Activated naive CD4-positive, alpha-beta T cell treated with anti-CD3 and anti-CD28 coated beads, Interleukin-2, amount 10 ng/mL, durations not matched to agents 7 days and 5 days (primary cell): ENCODE results near the gene STXBP5.

Experiments
- CTCF ChIA-PET: fragments of 350-600 bp; sonication (Branson Sonifier 250); formaldehyde crosslinking; loops from one replicate; lab custom pipeline; 2021; ENCODE audit warnings: antibody characterized with exemption; lab: Charles Lee
- DNase-seq: peaks from one replicate; pipeline ENCODE4 v3.0.0-alpha.2; 2020
- H3K27ac Mint-ChIP-seq: one replicate; pipeline ENCODE4 v1.8.0; 2021; ENCODE audit warnings: mild to moderate bottlenecking, moderate library complexity, mixed read lengths
- H3K27me3 Mint-ChIP-seq: one replicate; pipeline ENCODE4 v1.8.0; 2021; ENCODE audit warnings: mild to moderate bottlenecking, mixed read lengths
- H3K36me3 Mint-ChIP-seq: one replicate; pipeline ENCODE4 v1.8.0; 2021; ENCODE audit warnings: mixed read lengths
- H3K4me1 Mint-ChIP-seq: one replicate; pipeline ENCODE4 v1.8.0; 2021; ENCODE audit warnings: mixed read lengths
- H3K4me3 Mint-ChIP-seq: one replicate; pipeline ENCODE4 v1.8.0; 2021; ENCODE audit warnings: mild to moderate bottlenecking, moderate library complexity, mixed read lengths
- H3K9me3 Mint-ChIP-seq: one replicate; pipeline ENCODE4 v1.8.0; 2021; ENCODE audit warnings: mixed read lengths

STXBP5 gene

GRCh38 chr6:147390909-147391536 is 186.8 kb downstream of the STXBP5 start:
- CTCF ChIA-PET = interaction anchor here (0.9 kb wide), 1 partner anchor 789 kb away, joined by 3 read pairs; no protein-coding TSS in a partner anchor
- H3K4me3 Mint-ChIP-seq = no peak overlapping the region
- DNase-seq = no peak

DNA sequence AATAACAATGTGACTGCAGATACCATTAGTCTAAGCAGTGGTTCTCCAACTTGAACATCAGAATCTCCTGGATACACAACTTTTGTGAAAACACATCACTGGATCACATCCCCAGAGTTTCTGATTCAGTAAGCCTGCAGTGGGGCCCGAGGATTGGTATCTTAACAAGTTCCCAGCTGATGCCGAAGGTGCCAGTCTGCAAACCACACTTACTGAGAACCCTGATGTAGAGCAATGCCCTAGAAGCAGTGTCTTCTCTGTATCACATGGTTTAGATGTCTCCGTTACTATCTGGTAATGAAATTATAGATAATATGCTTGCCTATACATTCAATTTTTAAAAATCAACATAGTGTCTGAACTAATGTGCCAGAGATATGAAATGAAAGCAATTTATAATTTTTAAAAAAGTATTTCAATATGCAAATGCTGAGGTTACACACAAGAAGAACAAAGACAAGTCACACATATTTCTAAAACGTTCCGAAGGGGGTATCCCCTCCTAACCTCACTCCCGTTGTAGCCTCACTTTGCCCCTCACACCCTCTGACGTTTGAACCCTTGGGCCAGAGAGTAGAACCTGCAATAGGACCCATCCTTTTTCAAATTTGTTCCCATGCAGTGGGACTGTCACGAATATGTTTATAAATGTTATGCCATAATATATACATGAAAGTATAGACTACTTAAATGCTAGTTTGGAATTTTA is 188.9 kb downstream of the STXBP5 start:
- DNase-seq = no peak
- no peaks in the 10 kb centered on the region for H3K9me3 Mint-ChIP-seq
- no peak overlapping the region for H3K4me3 Mint-ChIP-seq
- no peaks in the 10 kb centered on the region for H3K36me3 Mint-ChIP-seq
- no peak overlapping the region for H3K27ac Mint-ChIP-seq
- CTCF ChIA-PET = no interaction called here
- no peaks in the 10 kb centered on the region for H3K4me1 Mint-ChIP-seq
- H3K27me3 Mint-ChIP-seq = no peaks in the 10 kb centered on the region

More at GRCh38 chr6:147390909-147391536, 186.8 kb downstream of the STXBP5 start:
- Mint-ChIP-seq H3K27ac (no peak overlapping the region), H3K36me3 (no peaks in the 10 kb centered on the region), H3K27me3 (no peaks in the 10 kb centered on the region), H3K9me3 (no peaks in the 10 kb centered on the region), H3K4me1 (no peaks in the 10 kb centered on the region)

DNA sequence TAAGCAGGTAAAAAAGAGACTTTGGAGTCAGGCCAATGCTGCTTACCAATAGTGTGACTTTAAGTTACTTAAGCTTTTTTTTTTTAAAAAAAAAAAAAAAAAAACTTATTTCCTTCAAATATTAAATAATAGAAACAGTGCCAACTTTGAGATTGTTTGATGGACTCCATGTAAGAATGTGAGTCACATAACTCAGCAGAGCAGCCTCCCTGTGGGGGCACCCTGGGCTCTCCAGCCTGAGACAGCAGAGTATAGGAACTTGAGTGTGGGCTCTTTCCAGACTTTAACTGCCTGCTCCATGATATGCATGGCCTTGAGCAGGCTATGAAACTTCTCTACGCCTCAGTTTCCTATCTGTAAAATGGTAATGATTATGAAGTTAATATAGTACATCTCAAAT is 190.9 kb downstream of the STXBP5 start:
- CTCF ChIA-PET = no interaction called here
- no peaks in the 10 kb centered on the region for H3K4me1 Mint-ChIP-seq
- H3K27me3 Mint-ChIP-seq = no peaks in the 10 kb centered on the region
- no peak for DNase-seq
- H3K9me3 Mint-ChIP-seq = no peaks in the 10 kb centered on the region
- no peak overlapping the region for H3K4me3 Mint-ChIP-seq
- no peak overlapping the region for H3K27ac Mint-ChIP-seq
- no peaks in the 10 kb centered on the region for H3K36me3 Mint-ChIP-seq

- no peak overlapping the region for H3K27ac Mint-ChIP-seq
- no peaks in the 10 kb centered on the region for H3K27me3 Mint-ChIP-seq
- CTCF ChIA-PET = interaction anchor here (1.6 kb wide), 1 partner anchor 14 kb away, joined by 5 read pairs; no protein-coding TSS in a partner anchor
- H3K4me3 Mint-ChIP-seq = no peak overlapping the region
- peaks cover 10% of the 10 kb centered on the region for H3K9me3 Mint-ChIP-seq
- no peaks in the 10 kb centered on the region for H3K36me3 Mint-ChIP-seq
- H3K4me1 Mint-ChIP-seq = no peaks in the 10 kb centered on the region
- DNase-seq = no peak
Observed at GRCh38 chr6:147397306-147397705, 193.1 kb downstream of the STXBP5 start.

DNA sequence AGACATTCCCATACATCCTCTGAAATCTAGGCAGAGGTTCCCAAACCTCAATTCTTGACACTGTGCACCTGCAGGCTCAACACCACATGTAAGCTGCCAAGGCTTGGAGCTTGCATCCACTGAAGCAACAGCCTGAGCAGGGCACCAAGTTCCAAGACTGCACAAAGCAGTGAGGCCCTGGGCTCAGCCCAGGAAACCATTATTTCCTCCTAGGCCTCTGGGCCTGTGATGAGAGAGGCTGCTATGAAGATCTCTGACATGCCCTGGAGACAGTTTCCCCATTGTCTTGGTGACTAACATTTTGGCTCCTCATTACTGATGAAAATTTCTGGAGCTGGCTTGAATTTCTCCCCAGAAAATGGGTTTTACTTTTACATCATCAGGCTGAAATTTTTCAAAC is 196.8 kb downstream of the STXBP5 start:
- Mint-ChIP-seq H3K4me3 (no peak overlapping the region), H3K27me3 (no peaks in the 10 kb centered on the region), H3K9me3 (peaks cover 11% of the 10 kb centered on the region), H3K36me3 (no peaks in the 10 kb centered on the region), H3K4me1 (no peaks in the 10 kb centered on the region), H3K27ac (no peak overlapping the region)
- DNase-seq = no peak
- CTCF ChIA-PET = no interaction called here

DNA sequence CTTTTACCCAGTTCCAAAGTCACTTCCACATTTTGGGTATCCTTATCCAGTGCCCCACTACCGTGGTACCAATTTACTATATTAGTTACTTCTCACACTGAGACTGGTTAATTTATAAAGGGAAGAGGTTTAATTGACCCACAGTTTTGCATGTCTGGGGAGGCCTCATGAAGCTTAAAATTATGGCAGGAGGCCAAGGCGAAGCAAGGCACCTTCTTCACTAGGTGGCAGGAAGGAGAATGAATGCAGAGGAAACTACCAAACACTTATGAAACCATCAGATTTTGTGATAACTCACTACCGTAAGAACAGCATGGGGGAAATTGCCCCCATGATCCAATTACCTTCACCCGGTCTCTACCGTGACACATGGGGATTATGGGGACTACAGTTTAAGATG is 197.6 kb downstream of the STXBP5 start:
- no peaks in the 10 kb centered on the region for H3K36me3 Mint-ChIP-seq

DNA sequence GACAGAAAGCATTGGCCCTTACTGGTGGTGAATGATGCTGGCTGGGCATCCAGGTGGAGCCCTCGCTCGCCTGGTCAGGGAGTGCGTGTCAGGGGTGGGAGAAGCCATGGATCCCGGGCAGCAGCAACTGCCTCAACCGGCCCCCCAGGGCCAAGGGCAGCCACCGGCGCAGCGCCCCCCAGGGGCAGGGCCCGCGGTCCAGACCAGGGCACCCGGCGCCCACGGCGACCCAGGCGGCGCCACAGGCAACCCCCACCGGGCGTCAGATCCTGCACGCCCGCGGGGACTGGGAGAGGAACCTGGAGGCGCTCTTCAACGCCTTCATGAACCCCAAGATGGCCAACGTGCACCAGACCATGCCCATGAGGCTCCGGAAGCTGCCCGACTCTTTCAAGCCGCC is 202.6 kb downstream of the STXBP5 start:
- Mint-ChIP-seq H3K27me3 (no peaks in the 10 kb centered on the region), H3K4me3 (no peak overlapping the region), H3K9me3 (peaks cover 2% of the 10 kb centered on the region), H3K27ac (no peak overlapping the region), H3K4me1 (no peaks in the 10 kb centered on the region), H3K36me3 (no peaks in the 10 kb centered on the region)
- CTCF ChIA-PET = no interaction called here
- no peak for DNase-seq

More for the DNA sequence above, 197.6 kb downstream of the STXBP5 start:
- DNase-seq = no peak
- no peaks in the 10 kb centered on the region for H3K27me3 Mint-ChIP-seq
- H3K9me3 Mint-ChIP-seq = peaks cover 11% of the 10 kb centered on the region
- no peaks in the 10 kb centered on the region for H3K4me1 Mint-ChIP-seq
- H3K4me3 Mint-ChIP-seq = no peak overlapping the region
- H3K27ac Mint-ChIP-seq = no peak overlapping the region
- CTCF ChIA-PET = no interaction called here

DNA sequence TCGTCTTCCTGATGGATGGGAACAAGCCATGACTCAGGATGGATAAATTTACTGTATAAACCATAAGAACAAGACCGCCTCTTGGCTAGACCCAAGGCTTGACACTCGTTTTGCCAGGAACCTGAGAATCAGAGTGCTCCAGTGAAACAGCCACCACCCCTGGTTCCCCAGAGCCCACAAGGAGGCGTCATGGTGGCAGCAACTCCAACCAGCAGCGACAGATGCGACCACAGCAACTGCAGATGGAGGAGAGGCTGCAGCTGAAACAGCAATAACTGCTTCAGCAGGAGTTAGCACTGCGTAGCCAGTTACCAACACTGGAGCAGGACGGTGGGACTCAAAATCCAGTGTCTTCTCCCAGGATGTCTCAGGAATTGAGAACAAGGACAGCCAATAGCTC is 203.4 kb downstream of the STXBP5 start:
- Mint-ChIP-seq H3K4me1 (no peaks in the 10 kb centered on the region), H3K36me3 (no peaks in the 10 kb centered on the region), H3K4me3 (no peak overlapping the region), H3K27me3 (no peaks in the 10 kb centered on the region), H3K9me3 (no peaks in the 10 kb centered on the region), H3K27ac (no peak overlapping the region)
- CTCF ChIA-PET = no interaction called here
- DNase-seq = no peak

DNA sequence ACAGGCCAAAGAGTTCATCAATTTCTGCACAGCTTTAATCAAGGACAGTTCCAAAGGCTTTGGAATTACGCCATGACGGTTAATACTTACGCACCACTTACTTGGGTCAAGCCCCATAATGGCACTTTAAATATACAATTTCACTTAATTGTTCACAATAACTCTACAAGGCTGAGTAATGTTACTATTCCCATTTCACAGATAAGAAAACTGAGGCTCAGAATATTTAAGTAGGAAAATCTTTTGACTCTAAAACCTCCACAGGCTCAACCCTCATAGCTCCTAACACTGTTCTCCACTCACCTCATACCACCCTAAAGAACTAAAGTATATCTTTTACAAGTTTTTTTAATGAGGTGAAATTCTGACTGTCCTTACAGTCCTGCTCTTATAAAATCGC is 212.4 kb downstream of the STXBP5 start:
- Mint-ChIP-seq H3K9me3 (no peaks in the 10 kb centered on the region), H3K4me1 (no peaks in the 10 kb centered on the region), H3K27me3 (no peaks in the 10 kb centered on the region), H3K4me3 (no peak overlapping the region), H3K36me3 (no peaks in the 10 kb centered on the region), H3K27ac (no peak overlapping the region)
- CTCF ChIA-PET = no interaction called here
- DNase-seq = no peak

DNA sequence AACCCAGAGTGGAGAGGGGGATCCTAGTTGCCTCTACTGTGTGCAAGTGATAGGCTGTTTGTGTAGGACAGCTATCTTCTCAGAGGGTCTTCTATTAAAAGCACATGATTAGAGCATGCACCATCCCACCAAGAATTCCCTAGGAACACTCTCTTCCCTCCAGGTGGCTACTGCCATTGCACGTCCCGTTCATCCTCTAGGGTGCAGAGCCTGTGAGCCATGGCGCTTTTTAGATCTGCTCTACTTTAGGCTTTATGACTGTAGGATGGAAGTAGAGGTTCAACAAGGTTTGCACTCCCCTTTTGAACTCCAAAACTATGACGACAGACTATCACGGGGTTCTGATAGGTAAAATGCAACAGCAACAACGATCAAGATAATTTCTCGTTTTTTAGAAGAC is 213.7 kb downstream of the STXBP5 start:
- no peaks in the 10 kb centered on the region for H3K4me1 Mint-ChIP-seq
- H3K27me3 Mint-ChIP-seq = no peaks in the 10 kb centered on the region
- DNase-seq = no peak
- no peaks in the 10 kb centered on the region for H3K36me3 Mint-ChIP-seq
- H3K27ac Mint-ChIP-seq = no peak overlapping the region
- H3K4me3 Mint-ChIP-seq = no peak overlapping the region
- CTCF ChIA-PET = no interaction called here
- peaks cover 6% of the 10 kb centered on the region for H3K9me3 Mint-ChIP-seq

- no peak for DNase-seq
- Mint-ChIP-seq H3K4me3 (no peak overlapping the region), H3K27ac (no peak overlapping the region), H3K9me3 (peaks cover 6% of the 10 kb centered on the region), H3K4me1 (no peaks in the 10 kb centered on the region), H3K27me3 (no peaks in the 10 kb centered on the region), H3K36me3 (no peaks in the 10 kb centered on the region)
- CTCF ChIA-PET = no interaction called here
Observed at GRCh38 chr6:147418523-147418922, 214.3 kb downstream of the STXBP5 start.

DNA sequence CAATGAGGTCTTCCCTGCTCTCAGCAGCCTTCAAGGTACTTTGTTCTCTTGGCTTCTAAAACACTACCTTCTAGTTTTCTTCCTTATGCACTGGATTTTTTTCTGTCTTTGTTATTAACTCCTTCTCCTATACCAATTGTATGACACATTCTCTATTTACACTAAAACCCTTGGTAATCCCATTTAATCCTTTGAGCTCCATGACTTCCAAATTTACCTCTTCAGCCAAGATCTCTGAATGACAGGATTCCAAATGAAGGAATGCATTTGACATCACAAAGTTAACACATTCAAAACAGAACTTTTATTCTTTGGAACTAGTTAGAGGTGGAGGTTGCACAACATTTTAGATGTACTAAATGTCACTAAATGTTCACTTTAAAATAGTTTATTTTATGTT is 217.7 kb downstream of the STXBP5 start:
- peaks cover 6% of the 10 kb centered on the region for H3K9me3 Mint-ChIP-seq
- no peak for DNase-seq
- H3K4me1 Mint-ChIP-seq = no peaks in the 10 kb centered on the region
- CTCF ChIA-PET = no interaction called here
- no peaks in the 10 kb centered on the region for H3K27me3 Mint-ChIP-seq
- H3K36me3 Mint-ChIP-seq = no peaks in the 10 kb centered on the region
- H3K4me3 Mint-ChIP-seq = no peak overlapping the region
- no peak overlapping the region for H3K27ac Mint-ChIP-seq

DNA sequence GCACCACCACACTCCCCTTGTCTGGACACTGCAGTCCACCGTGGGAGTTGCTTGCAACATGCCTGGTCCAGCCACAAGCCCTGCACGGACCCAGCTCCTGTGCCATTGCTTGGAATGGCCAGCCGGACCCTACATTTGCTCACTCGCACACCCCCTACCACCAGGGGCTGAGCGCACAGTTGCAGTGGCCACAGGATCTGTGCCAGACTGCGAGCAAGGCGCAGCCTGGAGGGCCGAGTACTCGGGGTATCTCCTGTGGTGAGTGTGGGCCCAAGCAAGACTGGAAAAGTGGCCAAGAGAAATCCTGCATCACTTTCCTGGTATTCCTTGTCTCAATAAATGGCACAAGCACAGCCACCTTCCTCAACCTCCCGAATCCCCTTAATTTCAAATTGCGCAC is 218.9 kb downstream of the STXBP5 start:
- DNase-seq = no peak
- no peaks in the 10 kb centered on the region for H3K36me3 Mint-ChIP-seq
- H3K27me3 Mint-ChIP-seq = no peaks in the 10 kb centered on the region
- CTCF ChIA-PET = no interaction called here
- H3K4me3 Mint-ChIP-seq = no peak overlapping the region
- peaks cover 6% of the 10 kb centered on the region for H3K9me3 Mint-ChIP-seq
- no peaks in the 10 kb centered on the region for H3K4me1 Mint-ChIP-seq
- H3K27ac Mint-ChIP-seq = no peak overlapping the region

DNA sequence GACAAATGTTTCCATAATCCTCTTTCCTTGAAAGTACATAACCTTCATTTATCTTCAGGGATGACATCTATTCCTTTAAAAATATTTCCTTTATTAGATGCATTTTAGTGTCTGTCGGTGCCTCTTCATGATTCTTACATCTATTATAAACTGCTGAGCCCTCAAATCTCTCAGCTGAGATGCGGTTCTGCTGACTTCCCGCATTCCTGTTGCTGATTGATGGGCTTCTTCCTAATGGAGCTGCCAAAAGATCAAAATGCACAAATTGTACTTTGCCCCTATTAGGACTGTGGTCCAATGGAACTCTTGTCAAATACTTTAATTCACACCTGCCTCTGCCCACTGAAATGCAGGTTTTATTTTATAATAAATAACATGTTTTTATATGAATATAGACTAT is 225.6 kb downstream of the STXBP5 start:
- H3K27me3 Mint-ChIP-seq = no peaks in the 10 kb centered on the region
- H3K4me1 Mint-ChIP-seq = no peaks in the 10 kb centered on the region
- H3K36me3 Mint-ChIP-seq = no peaks in the 10 kb centered on the region
- no peak overlapping the region for H3K27ac Mint-ChIP-seq
- no peak overlapping the region for H3K4me3 Mint-ChIP-seq
- CTCF ChIA-PET = no interaction called here
- no peaks in the 10 kb centered on the region for H3K9me3 Mint-ChIP-seq
- no peak for DNase-seq

DNA sequence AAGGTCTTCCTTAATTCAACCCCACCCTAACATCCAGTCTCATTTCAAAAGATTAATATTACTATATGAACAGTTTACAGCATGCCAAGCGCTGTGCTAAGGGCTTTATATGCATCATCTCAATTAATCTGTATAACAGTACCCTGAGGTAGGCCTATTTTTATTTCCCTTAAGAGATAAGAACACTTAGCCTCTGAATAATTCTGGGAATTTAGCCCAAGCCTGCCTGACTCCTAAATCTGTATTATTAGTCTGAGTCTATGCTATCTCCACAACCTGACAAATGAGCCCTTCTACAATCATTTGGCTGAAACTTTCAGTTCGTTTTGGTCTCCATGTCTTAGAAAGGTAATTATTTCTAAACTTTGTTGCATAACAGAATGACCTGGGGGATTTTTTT is 226.6 kb downstream of the STXBP5 start:
- Mint-ChIP-seq H3K27me3 (no peaks in the 10 kb centered on the region), H3K4me3 (no peak overlapping the region), H3K27ac (no peak overlapping the region), H3K9me3 (no peaks in the 10 kb centered on the region), H3K36me3 (no peaks in the 10 kb centered on the region), H3K4me1 (no peaks in the 10 kb centered on the region)
- DNase-seq = no peak
- CTCF ChIA-PET = no interaction called here
